GM10847 (cell line): ENCODE results near the gene SIRPD.

ENCODE experiments used
- POLR2A ChIP-seq: IDR thresholded peaks from 2 replicates; pipeline ENCODE4 v1.6.1; 2011; ENCODE audit not compliant: insufficient read length; ENCODE audit errors: extremely low read depth

The SIRPD gene

DNA sequence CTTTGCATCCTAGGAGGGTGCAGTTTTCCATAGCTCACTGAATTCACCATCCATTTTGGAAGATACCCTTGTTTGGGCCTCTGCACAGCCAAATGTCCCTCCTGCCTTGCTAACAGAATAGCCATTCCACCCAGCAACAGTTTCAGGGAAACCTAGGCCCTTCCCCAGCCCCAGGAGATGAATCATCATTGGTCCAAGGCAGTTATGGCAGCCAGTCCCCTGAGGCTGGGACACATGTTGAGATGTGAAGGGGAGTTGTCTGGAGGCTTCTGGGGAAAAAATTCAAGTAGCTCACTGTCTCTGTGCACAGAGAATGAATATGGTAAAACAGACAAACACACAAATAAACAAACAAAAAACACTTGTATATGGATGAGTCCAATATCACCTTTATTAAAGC, 48.9 kb downstream of the SIRPD start:
- TF ChIP-seq POLR2A: no peak

GRCh38 chr20:1507276-1507675, 50.2 kb downstream of the SIRPD start:
- no peak for TF ChIP-seq POLR2A

- no peak for TF ChIP-seq POLR2A
Observed at GRCh38 chr20:1505871-1506270, 51.6 kb downstream of the SIRPD start.

- no peak for TF ChIP-seq POLR2A
Observed at GRCh38 chr20:1505361-1505760, 52.1 kb downstream of the SIRPD start.

- no peak for TF ChIP-seq POLR2A
Observed at GRCh38 chr20:1503564-1504227, 53.8 kb downstream of the SIRPD start.

GRCh38 chr20:1500496-1500895, 57.0 kb downstream of the SIRPD start:
- TF ChIP-seq POLR2A: no peak

DNA sequence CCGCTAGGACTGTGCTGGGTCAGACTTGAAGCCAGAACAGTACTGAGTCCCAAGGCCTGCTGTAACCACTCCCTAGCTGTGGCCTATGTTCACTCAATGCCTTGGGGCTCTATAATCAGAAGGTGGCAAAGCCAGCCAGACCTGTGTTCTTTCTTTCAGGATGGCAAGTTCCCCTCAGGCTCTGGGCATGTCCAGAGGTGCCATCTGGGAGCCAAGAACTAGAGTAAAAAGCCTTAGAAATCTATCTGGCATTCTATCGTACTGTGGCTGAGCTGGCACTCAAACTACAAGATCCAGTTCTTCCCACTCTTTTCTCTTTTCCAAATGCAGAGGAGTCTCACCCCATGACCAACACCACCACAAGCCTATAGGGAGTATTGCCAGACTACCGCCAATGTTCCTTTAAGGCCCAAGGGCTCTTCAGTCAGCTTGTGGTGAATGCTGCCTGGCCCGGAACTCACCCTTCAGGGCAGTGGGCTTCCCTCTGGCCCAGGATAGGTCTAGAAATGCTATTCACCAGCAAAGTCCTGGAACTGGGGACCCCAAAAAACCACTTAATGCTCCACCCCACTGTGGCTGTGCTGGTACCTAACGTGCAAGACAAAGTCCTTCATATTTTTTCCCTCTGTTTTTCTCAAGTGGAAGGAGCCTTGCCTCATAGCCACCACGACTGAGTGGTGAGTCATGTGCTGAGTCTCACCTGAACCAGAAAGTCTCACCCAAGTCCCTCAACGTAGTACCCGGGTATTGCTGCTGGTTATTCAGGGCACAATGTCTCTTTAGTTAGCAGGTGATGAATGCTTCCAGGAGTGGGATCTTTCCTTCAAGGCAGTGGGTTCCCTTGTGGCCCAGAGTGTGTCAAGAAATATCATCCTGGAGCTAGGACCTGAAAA, 57.7 kb downstream of the SIRPD start:
- TF ChIP-seq POLR2A: no peak

DNA sequence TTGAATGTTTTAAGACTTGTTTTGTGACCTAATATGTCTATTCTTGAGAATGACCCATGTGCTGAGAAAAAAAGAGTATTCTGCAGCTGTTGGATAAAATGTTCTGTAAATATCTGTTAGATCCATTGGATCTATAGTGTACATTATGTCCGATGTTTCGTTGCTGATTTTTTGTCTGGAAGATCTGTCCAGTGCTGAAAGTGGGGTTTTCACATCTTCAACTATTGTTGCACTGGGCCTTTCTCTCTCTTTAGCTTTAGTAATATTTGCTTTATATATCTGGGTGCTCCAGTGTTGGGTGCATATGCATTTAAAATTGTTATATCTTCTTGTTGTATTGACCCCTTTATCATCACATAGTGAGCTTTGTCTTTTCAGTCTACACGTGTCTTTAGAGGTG, 60.6 kb downstream of the SIRPD start:
- TF ChIP-seq POLR2A: no peak

GRCh38 chr20:1494436-1494835, 63.1 kb downstream of the SIRPD start:
- TF ChIP-seq POLR2A: no peak

DNA sequence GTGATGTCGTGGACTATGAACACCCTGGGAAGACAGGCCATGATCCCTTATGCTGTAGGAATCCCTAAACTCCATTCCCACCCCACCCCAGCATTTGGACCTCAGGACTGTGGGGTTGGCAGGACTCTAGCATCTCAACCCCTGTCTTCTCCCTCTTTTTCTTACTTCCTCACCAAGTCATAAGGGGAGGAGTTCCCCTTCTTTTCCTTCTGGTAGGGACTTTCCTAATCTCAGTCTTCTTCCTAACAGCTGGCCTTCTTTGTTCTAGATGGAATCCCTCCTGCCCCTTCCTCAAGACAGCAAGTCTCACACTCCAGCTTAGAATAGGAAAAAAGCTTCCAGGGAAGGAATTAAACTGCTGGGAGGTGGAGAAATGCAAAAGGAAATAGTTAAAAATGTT, 64.0 kb downstream of the SIRPD start:
- TF ChIP-seq POLR2A: no peak

DNA sequence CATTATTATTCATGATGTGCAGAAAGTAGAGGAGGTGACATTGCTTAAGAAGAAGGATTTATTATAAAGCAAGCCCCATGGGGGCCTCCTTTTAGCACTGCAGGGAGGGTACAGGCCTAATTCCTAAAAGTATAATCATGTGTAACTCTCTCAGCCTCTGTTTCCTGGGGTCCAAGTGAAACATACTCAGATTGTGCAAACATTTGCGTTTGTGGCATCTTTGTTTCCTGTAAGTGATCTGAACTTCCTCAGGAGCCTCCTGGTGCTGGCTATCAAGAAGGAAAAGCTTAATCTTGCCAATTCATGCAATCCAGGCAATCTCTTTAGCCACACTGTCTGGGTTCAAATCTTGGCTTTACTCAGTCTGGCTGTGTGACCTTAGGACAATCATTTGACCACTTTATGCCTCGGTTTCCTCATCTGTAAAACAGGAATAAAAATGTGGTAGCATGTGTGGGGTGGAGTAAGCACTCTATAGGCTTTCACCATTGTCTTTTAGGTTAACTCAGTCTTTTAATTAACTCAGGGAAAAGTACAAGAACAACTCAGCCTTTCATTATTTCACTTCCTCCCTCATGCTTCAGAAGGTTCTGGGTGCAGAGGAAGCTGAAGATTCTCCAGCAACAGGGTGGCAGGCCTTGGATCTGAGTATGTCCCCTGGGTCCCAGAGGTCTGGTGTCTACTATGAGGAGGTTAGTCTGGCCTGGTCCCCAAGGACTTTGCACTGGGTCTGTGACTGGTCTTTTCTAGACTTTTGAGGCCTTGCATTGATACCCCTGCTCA, 65.5 kb downstream of the SIRPD start:
- TF ChIP-seq POLR2A: no peak

DNA sequence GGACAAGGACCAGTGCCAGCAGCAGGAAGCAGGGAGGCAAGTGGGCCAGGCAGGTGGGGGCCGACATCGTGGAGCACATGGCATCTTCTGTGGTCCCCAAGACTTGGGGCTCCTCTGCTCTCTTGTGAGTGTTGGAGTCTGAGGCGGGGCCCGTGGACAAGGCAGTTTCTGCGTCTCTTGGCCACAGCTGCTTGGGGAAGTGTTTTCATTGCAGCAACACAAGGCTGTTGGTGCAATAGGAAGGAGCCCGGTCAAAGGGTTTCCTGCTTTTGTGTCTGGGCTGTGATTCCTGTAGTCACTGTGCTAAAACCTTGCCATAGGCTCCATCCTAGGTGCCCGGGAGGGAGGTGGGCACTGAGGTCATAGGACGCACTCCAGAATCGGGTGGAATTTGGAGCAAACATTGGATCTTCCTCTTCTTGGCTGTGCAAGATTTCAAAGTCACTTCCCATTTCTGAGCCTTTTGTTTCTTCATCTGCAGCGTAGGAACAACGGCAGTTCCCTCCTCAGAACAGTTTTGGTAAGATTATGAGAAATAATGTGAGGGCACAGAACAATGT, 66.1 kb downstream of the SIRPD start, which contains the start of gene SIRPB2:
TSS of gene SIRPB2 (minus strand) at position 140 of the 560 bp plus-strand sequence. CDS start at position 79, 61 bp downstream.
- TF ChIP-seq POLR2A: no peak

DNA sequence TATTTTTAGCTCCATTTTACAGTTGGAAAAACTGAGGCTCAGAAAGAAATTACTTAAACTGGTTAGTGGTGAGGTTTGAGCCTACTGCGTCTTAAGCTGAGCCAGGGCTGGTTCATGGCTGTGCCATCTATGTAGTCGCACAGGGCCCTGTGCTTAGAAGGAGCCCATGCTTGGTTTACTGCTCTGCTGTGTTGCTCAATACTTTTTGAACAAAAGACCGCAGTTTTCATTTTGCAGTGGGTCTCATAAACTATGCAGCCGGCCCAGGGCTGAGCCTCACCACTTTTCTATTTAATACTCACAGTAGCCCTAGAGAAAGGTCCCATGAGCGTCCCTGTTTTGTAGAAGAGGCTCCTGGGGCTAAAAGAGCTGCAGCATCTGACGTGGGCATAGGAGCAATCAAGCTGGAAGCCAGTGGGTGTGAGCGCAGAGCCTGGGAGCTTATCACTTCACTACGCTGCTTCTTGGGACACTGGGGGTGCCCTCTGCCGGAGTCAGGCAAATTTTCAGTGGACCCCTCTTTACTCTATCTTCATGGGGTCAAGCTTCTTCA, 66.8 kb downstream of the SIRPD start:
- no peak for TF ChIP-seq POLR2A

- no peak for TF ChIP-seq POLR2A
Observed at GRCh38 chr20:1489764-1490436, 67.6 kb downstream of the SIRPD start.

- TF ChIP-seq POLR2A: no peak
Observed at GRCh38 chr20:1489325-1489724, 68.2 kb downstream of the SIRPD start.

DNA sequence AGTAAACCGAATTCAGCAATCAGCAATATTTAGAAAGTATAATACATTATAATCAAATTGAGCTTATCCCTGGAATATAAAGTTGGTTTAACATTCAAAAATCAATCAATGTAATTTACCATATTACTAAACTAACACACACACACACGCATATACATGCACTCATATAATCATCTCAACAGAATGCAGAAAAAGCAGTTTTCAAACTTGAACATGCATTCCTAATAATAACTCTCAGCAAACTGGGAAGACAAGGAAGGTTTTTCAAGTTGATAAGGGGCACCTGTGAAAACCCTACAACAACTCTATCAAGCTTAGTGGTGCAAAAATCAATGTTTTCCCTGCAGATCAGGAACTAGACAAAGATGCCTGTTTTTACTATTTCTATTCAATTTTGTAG, 70.9 kb downstream of the SIRPD start:
- no peak for TF ChIP-seq POLR2A
